Stimulated activated CD8-positive, alpha-beta memory T cell treated with anti-CD3 and anti-CD28 coated beads, Interleukin-12 subunit alpha, Interleukin-12 subunit beta, amount 100 ng/mL, for 4 hours (primary cell): ENCODE data around the gene PCDHGA8.
"Not testable (repeated sequence)": the region's sequence is repeated elsewhere in the genome, so short reads cannot be mapped to it uniquely, and the experiment has no call there.

Experiments
- DNase-seq: peaks from one replicate; pipeline ENCODE4 v3.0.0-alpha.2; 2020; ENCODE audit warnings: low read depth

The PCDHGA8 gene

DNA sequence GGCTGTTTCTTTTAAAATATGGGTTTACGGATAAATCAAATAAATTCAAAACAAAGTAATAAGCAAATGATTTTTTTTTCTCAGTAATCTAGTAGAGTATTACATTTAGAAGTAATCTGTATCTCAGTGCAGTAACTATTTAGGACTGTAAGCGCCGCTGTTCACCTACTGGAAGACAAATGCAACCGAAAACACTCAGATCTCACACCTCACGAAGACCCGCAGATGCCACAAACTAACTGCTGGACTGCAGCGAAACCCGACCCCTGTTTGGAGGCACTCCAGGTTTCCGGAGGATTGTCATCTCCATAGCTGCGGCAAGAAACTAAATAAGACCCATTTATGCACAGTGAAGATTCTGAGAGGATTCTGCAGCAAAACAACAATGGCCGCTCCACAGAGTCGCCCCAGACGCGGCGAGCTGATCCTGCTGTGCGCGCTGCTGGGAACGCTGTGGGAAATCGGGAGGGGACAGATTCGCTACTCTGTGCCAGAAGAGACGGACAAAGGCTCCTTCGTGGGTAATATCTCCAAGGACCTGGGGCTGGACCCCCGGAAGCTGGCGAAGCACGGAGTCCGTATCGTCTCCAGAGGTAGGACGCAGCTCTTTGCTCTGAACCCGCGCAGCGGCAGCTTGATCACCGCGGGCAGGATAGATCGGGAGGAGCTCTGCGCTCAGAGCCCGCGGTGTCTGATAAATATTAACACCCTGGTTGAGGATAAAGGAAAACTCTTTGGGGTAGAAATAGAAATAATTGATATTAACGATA lies at the start of gene PCDHGA8:
Gene PCDHGA8, plus strand, starts transcription at position 205 of the 770 bp plus-strand sequence. Its CDS starts 181 bp downstream, at position 386.
- no peak for DNase-seq

GRCh38 chr5:141342773-141343172 lies 49.7 kb upstream of the PCDHGA8 start:
- DNase-seq, result no peak

- DNase-seq, result no peak
Observed at GRCh38 chr5:141343242-141343952, 49.0 kb upstream of the PCDHGA8 start, which contains the start of gene PCDHGA3. PCDHGA3 (plus strand) TSS chr5:141343829; CDS start chr5:141344034, 205 bp downstream.

- no peak for DNase-seq
Observed at GRCh38 chr5:141343953-141344463, 48.4 kb upstream of the PCDHGA8 start.

GRCh38 chr5:141345327-141345726 lies 47.1 kb upstream of the PCDHGA8 start:
- DNase-seq, result no peak

GRCh38 chr5:141346017-141346416 lies 46.4 kb upstream of the PCDHGA8 start:
- DNase-seq, result not testable (repeated sequence)

DNA sequence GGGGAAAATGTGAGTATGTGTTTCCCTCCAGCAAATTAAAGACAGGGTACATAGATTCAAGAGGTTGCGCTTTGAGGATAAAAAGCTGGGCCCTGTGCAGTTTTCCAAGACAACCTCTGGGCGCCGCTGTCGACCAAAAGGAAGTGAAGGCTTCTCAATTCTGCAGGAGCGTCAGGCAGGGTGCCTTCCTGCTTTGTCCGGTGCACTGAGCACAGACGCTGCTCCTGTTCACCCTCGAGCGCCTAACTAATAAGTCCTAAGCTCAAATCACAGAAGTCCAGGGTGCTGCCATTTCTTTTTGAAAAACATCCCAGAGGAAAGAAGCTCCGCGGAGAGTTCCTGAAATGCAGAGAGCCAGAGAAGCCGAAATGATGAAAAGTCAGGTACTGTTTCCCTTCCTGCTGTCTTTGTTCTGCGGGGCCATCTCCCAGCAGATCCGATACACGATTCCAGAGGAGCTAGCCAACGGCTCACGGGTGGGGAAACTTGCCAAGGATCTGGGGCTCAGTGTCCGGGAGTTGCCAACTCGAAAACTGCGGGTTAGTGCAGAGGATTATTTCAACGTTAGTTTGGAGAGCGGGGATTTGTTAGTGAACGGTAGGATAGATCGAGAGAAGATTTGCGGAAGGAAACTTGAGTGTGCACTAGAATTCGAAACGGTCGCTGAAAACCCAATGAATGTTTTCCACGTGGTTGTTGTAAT lies 42.4 kb upstream of the PCDHGA8 start, which contains the start of gene PCDHGB1:
Gene PCDHGB1, plus strand, starts transcription at position 183 of the 703 bp plus-strand sequence. Its CDS starts 162 bp downstream, at position 345.
- no peak for DNase-seq

DNA sequence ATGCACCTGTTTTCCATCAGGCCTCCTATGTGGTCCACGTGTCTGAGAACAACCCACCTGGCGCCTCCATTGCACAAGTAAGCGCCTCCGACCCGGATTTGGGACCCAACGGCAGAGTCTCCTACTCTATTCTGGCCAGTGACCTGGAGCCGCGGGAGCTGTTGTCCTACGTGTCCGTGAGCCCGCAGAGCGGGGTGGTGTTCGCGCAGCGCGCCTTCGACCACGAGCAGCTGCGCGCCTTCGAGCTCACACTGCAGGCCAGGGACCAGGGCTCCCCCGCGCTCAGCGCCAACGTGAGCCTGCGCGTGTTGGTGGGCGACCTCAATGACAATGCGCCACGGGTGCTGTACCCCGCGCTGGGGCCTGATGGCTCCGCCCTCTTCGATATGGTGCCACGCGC lies 40.8 kb upstream of the PCDHGA8 start:
- DNase-seq, result no peak

DNA sequence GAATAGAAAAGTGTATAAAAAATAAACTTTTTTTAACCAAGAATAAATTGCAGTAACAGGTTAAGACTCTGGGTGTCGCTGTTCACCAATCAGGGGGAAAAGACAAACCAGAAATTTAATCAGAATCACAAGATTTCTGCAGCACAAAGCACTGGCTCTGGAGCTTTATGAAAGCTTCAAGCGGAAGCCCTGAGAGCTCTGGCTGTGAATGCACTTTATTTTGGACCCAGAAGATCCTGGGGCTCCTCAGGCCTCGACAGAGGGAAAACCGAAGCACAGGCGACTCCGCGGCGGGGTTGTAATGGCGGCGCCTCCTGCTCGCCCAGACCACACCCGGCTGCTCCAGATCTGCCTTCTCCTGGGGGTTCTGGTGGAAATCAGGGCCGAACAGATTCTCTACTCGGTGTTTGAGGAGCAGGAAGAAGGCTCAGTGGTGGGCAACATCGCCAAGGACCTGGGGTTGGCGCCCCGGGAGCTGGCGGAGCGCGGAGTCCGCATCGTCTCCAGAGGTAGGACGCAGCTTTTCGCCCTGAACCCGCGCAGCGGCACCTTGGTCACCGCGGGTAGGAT lies 37.4 kb upstream of the PCDHGA8 start, which contains the start of gene PCDHGA4:
Gene PCDHGA4, plus strand, starts transcription at position 122 of the 570 bp plus-strand sequence. Its CDS starts 87 bp downstream, at position 209.
- no peak for DNase-seq

- DNase-seq, result no peak
Observed at GRCh38 chr5:141355641-141356040, 36.8 kb upstream of the PCDHGA8 start.

DNA sequence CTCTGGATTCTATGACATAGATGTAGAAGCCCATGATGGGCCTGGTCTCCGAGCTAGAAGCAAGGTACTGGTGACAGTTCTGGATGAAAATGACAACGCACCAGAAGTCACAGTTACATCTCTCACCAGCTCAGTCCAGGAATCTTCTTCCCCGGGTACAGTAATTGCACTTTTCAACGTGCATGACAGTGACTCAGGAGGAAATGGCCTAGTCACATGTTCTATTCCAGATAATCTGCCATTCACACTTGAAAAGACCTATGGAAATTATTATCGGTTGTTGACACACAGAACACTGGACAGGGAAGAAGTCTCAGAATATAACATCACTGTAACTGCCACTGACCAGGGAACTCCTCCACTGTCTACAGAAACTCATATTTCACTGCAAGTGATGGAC lies 36.3 kb upstream of the PCDHGA8 start:
- no peak for DNase-seq

DNA sequence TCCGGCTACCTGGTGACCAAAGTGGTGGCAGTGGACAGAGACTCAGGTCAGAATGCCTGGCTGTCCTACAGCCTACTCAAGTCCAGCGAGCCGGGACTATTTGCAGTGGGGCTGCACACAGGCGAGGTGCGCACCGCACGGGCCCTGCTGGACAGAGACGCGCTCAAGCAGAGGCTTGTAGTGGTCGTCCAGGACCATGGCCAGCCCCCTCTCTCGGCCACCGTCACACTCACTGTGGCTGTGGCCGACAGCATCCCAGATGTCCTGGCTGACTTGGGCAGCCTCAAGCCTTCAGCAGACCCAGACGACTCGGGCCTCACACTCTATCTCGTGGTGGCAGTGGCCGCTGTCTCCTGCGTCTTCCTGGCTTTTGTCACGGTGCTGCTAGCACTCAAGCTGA lies 35.5 kb upstream of the PCDHGA8 start:
- no peak for DNase-seq

DNA sequence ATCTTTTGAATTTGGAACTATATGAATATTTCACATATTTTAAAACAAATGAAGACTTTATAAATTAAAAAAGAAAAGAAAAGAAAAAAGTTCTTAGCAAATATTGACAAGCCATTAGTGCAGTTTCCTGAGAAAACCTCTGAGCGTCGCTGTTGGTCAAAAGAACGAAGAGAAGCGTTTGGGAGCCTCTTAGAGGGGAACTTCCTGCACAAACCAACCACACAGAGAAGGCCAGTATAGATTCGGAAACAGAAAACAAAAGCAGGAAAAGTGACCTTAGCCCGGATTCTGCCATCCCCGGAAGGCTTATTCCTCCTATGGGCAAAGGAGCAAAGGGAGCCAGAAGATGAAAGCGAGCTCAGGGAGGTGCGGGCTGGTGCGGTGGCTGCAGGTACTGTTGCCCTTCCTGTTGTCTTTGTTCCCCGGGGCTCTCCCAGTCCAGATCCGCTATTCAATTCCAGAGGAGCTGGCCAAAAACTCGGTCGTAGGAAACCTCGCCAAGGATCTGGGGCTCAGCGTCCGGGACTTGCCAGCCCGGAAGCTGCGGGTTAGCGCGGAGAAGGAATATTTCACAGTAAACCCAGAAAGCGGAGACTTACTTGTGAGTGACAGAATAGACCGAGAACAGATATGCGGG lies 32.5 kb upstream of the PCDHGA8 start, which contains the start of gene PCDHGB2:
Gene PCDHGB2, plus strand, starts transcription at position 205 of the 637 bp plus-strand sequence. Its CDS starts 142 bp downstream, at position 347.
- DNase-seq, result no peak

DNA sequence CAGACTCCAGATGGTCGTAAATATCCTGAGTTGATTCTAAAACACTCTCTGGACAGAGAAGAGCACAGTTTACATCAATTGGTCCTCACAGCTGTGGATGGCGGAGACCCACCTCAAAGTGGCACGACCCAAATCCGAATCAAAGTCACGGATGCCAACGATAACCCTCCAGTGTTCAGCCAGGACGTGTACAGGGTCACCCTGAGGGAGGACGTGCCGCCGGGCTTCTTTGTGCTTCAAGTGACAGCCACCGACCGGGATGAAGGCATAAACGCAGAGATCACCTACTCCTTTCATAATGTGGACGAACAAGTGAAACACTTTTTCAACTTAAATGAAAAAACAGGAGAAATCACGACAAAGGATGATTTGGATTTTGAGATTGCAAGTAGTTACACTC lies 31.7 kb upstream of the PCDHGA8 start:
- no peak for DNase-seq

GRCh38 chr5:141362719-141363118 lies 29.7 kb upstream of the PCDHGA8 start:
- no peak for DNase-seq

GRCh38 chr5:141363952-141364660 lies 28.3 kb upstream of the PCDHGA8 start, which contains the start of gene PCDHGA5:
PCDHGA5 (plus strand) TSS chr5:141364162; CDS start chr5:141364331, 169 bp downstream.
- DNase-seq, result no peak

DNA sequence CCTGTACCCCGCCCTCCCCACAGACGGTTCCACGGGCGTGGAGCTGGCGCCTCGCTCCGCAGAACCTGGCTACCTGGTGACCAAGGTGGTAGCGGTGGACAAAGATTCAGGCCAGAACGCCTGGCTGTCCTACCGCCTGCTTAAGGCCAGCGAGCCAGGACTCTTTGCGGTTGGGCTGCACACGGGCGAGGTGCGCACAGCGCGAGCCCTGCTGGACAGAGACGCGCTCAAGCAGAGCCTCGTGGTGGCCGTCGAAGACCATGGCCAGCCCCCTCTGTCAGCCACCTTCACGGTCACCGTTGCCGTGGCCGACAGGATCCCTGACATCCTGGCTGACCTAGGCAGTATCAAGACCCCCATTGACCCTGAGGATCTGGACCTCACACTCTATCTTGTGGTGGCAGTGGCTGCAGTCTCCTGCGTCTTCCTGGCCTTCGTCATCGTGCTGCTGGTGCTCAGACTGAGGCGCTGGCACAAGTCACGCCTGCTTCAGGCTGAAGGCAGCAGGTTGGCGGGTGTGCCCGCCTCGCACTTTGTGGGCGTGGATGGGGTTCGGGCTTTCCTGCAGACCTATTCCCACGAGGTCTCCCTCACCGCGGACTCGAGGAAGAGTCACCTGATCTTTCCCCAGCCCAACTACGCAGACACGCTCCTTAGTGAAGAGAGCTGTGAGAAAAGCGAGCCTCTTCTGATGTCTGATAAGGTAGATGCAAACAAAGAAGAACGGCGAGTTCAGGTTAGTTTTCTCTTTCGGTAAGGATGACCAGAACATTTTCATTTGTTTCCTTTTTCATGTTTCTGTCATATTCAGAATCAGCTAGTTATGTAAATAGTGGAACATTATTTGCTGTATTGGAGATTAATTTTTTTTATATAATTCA lies 26.2 kb upstream of the PCDHGA8 start:
- no peak for DNase-seq

DNA sequence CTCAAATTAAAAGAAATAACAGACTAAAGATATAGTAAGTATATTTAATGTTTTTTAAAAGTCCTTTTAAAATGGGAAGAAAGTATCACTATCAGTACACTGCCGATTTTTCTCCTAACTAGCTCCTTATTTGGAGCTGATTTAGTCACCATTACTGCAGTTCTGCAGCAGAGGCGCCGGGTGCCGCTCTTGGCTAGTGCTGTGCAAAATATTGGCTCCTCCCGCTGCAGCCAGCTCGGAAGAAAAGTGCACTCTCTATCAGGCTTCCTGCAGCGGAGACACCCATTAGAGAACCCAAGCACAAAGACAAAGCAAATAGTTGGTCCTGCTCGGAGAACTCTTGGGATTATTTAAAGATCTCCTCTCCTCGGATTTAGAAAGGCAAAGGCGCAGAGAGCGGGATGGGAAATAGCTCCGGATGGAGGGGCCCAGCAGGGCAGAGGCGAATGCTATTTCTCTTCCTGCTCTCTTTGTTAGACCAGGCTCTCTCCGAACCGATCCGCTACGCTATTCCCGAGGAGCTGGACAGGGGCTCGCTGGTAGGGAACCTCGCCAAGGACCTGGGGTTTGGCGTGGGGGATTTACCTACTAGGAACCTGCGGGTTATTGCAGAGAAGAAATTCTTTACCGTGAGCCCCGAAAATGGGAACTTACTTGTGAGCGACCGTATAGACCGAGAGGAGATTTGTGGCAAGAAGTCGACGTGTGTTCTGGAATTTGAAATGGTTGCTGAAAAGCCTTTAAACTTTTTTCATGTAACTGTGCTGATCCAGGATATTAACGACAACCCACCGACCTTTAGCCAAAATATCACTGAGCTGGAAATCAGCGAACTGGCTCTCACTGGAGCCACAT lies 22.2 kb upstream of the PCDHGA8 start, which contains the start of gene PCDHGB3:
Gene PCDHGB3, plus strand, starts transcription at position 249 of the 855 bp plus-strand sequence. Its CDS starts 153 bp downstream, at position 402.
- DNase-seq, result no peak
